Testis (tissue), 2 donors: Measurements from ENCODE around the gene FMNL2.

ENCODE experiments used
- POLR2A ChIP-seq: fragments of 450-650 bp; IDR thresholded peaks from one replicate; pipeline ENCODE4 v1.6.1; 2017; ENCODE audit warnings: antibody characterized with exemption, mild to moderate bottlenecking, moderate library complexity
- TF ChIP-seq, protein P1 (sequence below), 3 experiments: fragments of 450-650 bp in 2 of 3; fragments of 200-600 bp in 1 of 3; sonication (generic) in 1 of 3; IDR thresholded peaks; one replicate each; pipeline ENCODE4 v1.5.1; 2016 to 2019; ENCODE audit warnings: antibody characterized with exemption in 3 of 3, mild to moderate bottlenecking in 2 of 3, moderate library complexity in 1 of 3

DNA sequence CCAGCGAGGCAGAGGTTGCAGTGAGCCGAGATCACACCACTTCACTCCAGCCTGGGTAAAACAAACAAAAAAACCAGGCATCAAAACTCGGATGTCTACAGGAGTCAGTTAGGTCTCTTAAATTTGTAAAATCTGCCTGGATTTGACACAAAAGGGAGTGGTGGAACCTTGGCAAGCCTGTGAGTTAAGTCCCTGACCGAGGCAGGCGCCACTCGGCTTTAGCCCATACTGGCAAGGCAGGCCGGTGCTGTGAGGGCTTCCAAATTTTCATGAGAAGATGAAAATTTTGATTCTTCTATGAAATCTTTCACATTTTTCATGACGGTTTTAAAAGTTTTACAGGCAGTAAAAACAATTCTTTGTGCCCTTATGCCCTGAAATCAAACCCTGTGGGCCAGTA is 165.8 kb downstream of the FMNL2 start:
- TF ChIP-seq POLR2A: no peak
- TF ChIP-seq, protein P1, sequence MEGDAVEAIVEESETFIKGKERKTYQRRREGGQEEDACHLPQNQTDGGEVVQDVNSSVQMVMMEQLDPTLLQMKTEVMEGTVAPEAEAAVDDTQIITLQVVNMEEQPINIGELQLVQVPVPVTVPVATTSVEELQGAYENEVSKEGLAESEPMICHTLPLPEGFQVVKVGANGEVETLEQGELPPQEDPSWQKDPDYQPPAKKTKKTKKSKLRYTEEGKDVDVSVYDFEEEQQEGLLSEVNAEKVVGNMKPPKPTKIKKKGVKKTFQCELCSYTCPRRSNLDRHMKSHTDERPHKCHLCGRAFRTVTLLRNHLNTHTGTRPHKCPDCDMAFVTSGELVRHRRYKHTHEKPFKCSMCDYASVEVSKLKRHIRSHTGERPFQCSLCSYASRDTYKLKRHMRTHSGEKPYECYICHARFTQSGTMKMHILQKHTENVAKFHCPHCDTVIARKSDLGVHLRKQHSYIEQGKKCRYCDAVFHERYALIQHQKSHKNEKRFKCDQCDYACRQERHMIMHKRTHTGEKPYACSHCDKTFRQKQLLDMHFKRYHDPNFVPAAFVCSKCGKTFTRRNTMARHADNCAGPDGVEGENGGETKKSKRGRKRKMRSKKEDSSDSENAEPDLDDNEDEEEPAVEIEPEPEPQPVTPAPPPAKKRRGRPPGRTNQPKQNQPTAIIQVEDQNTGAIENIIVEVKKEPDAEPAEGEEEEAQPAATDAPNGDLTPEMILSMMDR (IDR thresholded peaks at IDR 0.05): no peak
